GM19238 (cell line): Measurements from ENCODE around the gene ZDHHC9.

Source experiments
- DNase-seq: peaks from one replicate; pipeline ENCODE4 v3.0.0; 2011; ENCODE audit warnings: low spot score; ENCODE audit not compliant: insufficient read length

The ZDHHC9 gene

DNA sequence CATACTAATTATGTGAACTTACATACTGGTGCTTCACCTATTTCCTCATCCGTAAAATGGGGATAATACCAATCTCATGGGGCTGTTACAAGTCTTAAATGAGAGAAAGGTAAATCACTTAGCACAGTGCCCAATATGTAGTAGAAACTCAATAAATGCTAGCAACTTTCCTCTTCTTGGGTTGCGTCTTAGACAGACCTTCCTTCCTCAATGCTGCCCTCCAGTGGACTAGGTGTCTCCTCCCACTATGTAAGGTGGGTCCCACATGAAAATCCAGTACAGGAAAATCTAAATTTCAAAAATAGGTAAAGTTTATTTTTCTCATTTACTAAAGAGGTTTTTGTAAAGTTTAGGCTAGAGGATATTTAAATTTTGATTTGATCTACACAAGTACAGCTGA lies 20.6 kb downstream of the ZDHHC9 start:
- DNase-seq: no peak

DNA sequence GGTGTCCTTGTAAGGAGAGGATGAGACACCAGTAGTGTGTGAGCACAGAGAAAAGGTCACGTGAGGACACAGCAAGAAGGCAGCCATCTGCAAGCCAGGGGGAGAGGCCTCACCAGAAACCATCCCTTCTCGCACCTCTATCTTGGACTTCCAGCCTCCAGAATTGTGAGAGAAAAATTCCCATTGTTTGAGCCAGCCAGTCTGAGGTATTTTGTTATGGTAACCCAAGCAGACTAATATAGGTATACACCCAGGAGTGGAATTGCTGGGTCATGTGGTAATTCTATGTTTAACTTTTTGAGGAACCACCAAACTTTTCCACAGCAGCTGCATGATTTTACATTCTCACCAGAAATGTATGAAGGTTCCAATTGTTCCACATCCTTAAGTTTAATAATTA lies 25.6 kb downstream of the ZDHHC9 start:
- DNase-seq: no peak

GRCh38 chrX:129813662-129814368 lies 29.9 kb downstream of the ZDHHC9 start:
- no peak for DNase-seq

- no peak for DNase-seq
These were observed 34.6 kb downstream of the ZDHHC9 start for GRCh38 chrX:129808829-129809796.

GRCh38 chrX:129808158-129808828 lies 35.4 kb downstream of the ZDHHC9 start:
- DNase-seq: no peak

DNA sequence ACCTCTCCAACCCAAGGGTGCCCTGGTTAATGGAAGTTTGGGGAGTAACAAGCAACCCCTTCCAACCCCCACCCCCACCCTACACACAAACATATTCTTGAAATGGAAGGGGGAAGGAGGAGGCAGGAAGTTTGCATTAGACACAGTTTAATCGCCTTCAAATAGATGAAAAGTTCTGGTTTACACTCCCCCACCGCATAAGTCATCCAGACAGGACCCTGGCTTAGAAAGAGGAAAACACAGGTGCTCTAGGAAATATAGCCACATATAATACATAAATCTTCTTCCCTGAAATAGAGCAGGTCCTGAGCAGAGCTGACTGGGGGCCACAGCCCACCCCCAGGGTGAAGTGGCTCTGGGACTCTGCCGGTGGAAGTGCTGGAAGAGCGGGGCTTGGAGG lies 38.9 kb downstream of the ZDHHC9 start:
- DNase-seq: no peak

- no peak for DNase-seq
These were observed 40.8 kb downstream of the ZDHHC9 start for GRCh38 chrX:129802863-129803262.

DNA sequence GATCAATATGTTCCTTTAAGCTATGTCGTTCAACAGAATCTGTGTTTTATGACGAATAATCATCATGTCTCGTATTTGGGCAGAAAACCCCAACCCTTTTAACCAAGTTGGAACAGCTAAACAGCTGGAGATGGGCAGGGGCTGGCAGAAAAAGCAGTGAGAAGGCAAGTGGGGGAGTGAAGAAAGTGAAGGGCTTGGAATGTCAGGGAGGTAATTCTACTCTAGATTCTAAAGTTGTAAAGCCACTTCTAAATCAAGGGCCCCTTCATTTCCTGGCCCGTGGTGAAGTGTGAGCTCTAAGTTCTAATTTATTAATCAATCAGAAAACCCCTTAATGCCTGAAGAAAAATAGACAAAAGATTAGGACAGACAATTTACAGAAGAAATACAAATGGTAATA lies 43.5 kb downstream of the ZDHHC9 start:
- DNase-seq: no peak

- no peak for DNase-seq
These were observed 44.8 kb downstream of the ZDHHC9 start for GRCh38 chrX:129798888-129799287.

GRCh38 chrX:129798456-129798855 lies 45.2 kb downstream of the ZDHHC9 start:
- no peak for DNase-seq

- DNase-seq: no peak
These were observed 46.3 kb downstream of the ZDHHC9 start for GRCh38 chrX:129797251-129797906.

DNA sequence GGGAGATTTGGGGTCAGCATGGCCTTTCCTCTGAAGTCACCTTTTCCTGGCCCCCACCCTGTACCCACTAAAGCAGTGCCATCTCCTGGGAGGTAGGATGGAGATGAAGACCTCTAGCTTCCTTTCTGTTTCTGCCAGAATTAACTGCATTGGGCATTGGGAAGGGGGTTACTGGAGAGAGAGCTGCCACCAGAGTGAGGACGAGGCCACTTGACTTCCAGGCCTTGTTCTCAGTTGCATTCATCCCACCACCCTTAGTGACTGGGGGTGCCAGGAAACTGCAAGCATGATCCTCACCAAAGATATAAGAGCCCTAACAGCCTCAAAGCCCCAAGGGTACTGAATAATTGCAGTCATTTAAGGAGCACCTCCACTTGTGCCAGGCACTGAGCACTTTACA lies 48.1 kb downstream of the ZDHHC9 start:
- DNase-seq: no peak

DNA sequence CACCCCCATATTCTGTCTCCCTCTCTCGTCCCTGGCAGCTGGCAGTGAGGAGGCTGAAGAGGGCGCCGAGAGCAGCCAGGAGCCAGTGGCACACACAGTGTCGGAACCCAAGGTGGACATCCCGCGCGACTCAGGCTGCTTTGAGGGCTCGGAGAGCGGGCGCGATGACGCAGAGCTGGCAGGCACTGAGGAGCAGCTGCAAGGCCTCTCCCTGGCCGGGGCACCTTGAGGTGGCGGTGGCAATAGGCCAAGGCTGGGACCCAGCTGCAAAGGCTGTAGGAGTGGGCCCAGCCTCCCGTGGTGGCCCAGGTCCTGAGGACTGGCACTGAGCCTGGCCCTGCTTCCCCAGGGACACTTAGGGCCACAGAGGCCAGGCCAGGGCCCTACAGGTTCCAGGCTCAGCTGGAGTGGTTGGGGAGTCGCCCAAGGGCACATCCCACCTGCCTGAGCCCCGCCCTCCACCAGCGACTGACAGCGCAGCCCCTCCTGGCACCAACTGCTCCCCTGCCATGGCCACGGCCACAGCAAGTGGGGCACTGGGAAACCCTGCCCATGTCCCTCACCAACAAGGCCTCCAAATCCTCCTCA lies 50.0 kb downstream of the ZDHHC9 start:
- no peak for DNase-seq

DNA sequence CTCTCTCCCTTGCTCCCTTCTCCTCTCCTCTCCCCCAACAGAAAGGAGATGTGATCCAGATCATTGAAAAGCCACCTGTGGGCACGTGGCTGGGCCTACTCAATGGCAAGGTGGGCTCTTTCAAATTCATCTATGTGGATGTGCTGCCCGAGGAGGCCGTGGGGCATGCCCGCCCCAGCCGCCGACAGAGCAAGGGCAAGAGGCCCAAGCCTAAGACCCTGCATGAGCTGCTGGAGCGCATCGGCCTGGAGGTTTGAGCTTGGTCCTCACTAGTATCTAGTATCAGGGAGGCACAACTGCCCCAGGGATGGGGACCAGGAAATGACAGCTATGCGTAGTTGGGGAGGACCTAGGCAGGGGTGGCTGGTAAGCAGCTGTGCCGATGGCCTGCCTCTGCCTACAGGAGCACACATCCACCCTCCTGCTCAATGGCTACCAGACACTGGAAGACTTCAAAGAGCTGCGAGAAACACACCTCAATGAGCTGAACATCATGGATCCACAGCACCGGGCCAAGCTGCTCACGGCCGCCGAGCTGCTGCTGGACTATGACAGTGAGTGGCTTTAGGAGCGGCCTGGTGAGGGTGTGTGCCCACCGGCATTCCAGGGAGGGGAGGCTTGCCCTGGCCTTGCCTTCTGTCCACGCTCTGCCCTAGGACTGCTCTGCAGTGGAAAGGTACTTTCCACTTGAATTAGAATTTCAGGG lies 50.9 kb downstream of the ZDHHC9 start:
- DNase-seq: no peak

- DNase-seq: no peak
These were observed 51.6 kb downstream of the ZDHHC9 start for GRCh38 chrX:129791961-129792570.

- no peak for DNase-seq
These were observed 52.4 kb downstream of the ZDHHC9 start for GRCh38 chrX:129791336-129791735.

- DNase-seq: no peak
These were observed 52.9 kb downstream of the ZDHHC9 start for GRCh38 chrX:129790808-129791207.

GRCh38 chrX:129790146-129790545 lies 53.5 kb downstream of the ZDHHC9 start:
- DNase-seq: no peak

GRCh38 chrX:129788527-129788926 lies 55.2 kb downstream of the ZDHHC9 start:
- DNase-seq: no peak
